K562 (cell line): ENCODE data around the gene ASXL2. TPM values are rescaled to one million over a fixed set of nuclear protein-coding genes. Genes with fewer than 3 reads are reported as not detected.

Experiments
- ATF3 ChIP-seq, 2 experiments: fragments of 450-650 bp in 1 of 2; sonication (generic) in 1 of 2; formaldehyde crosslinking in 1 of 2; IDR thresholded peaks in 1 of 2; conservative IDR thresholded peaks in 1 of 2; 2 replicates each; pipeline versions ENCODE4 v1.6.1 to v1.8.1; 2016 to 2023; ENCODE audit warnings: mild to moderate bottlenecking in 2 of 2, moderate library complexity in 2 of 2, inconsistent platforms in 1 of 2, missing genetic modification reagents in 1 of 2
- ATF6 ChIP-seq: sonication (generic); formaldehyde crosslinking; IDR thresholded peaks from 2 replicates; pipeline ENCODE4 v1.4.0; 2020; ENCODE audit warnings: mild to moderate bottlenecking, missing genetic modification reagents
- BDP1 ChIP-seq: IDR thresholded peaks from 3 replicates; pipeline ENCODE4 v1.6.1; 2011; ENCODE audit not compliant: insufficient read length, insufficient read depth
- CBX3 ChIP-seq, 2 experiments: IDR thresholded peaks; 1 replicate in 1 of 2; 2 replicates in 1 of 2; pipeline ENCODE4 v1.6.1; 2012; ENCODE audit warnings: inconsistent platforms in 2 of 2, low read length in 2 of 2, borderline replicate concordance in 1 of 2, control low read depth in 1 of 2
- CREB5 ChIP-seq: fragments of 250-450 bp; sonication (Bioruptor Pico); IDR thresholded peaks from 2 replicates; pipeline ENCODE4 v1.5.0; 2020; ENCODE audit warnings: mild to moderate bottlenecking
- E2F1 ChIP-seq: sonication (generic); formaldehyde crosslinking; IDR thresholded peaks from 2 replicates; pipeline ENCODE4 v1.8.1; 2023; ENCODE audit warnings: mild to moderate bottlenecking, missing genetic modification reagents, moderate library complexity
- E2F6 ChIP-seq, 2 experiments: IDR thresholded peaks; 2 replicates each; pipeline ENCODE4 v1.6.1; 2011; ENCODE audit warnings: borderline replicate concordance in 1 of 2, control low read depth in 1 of 2, low read depth in 1 of 2, low read length in 1 of 2, mild to moderate bottlenecking in 1 of 2, mixed read lengths in 1 of 2, moderate library complexity in 1 of 2; ENCODE audit not compliant: insufficient read depth in 1 of 2, insufficient read length in 1 of 2, poor library complexity in 1 of 2, severe bottlenecking in 1 of 2; ENCODE audit errors: extremely low read depth in 1 of 2
- EP300 ChIP-seq: IDR thresholded peaks from 2 replicates; pipeline ENCODE4 v1.6.1; 2012; ENCODE audit warnings: low read length, improper control_type of control experiment
- ETV1 ChIP-seq: fragments of 450-650 bp; conservative IDR thresholded peaks from 2 replicates; pipeline ENCODE4 v1.6.1; 2016; ENCODE audit warnings: missing genetic modification characterization, control low read depth, low read depth, missing compliant biosample characterization
- HDAC1 ChIP-seq, 2 experiments: fragments of 450-650 bp; IDR thresholded peaks; 2 replicates each; pipeline ENCODE4 v1.6.1; 2016 to 2017; ENCODE audit warnings: inconsistent platforms in 1 of 2, mild to moderate bottlenecking in 1 of 2, moderate library complexity in 1 of 2
- SMC3 ChIP-seq: conservative IDR thresholded peaks from 2 replicates; pipeline ENCODE4 v1.6.1; 2011; ENCODE audit warnings: low read depth, low read length, improper control_type of control experiment; ENCODE audit not compliant: insufficient read depth
- TGIF2 ChIP-seq: sonication (generic); formaldehyde crosslinking; IDR thresholded peaks from 2 replicates; pipeline ENCODE4 v1.8.1; 2022; ENCODE audit warnings: mild to moderate bottlenecking, missing genetic modification reagents, moderate library complexity
- ZKSCAN1 ChIP-seq: fragments of 150-350 bp; IDR thresholded peaks from 2 replicates; pipeline ENCODE4 v1.6.1; 2016; ENCODE audit warnings: low read depth, low read length
- ZNF280A ChIP-seq: fragments of 450-650 bp; IDR thresholded peaks from 2 replicates; pipeline ENCODE4 v1.6.1; 2018; ENCODE audit warnings: mild to moderate bottlenecking, low read depth; ENCODE audit not compliant: partially characterized antibody
- ZNF507 ChIP-seq: conservative IDR thresholded peaks from 2 replicates; pipeline ENCODE4 v1.6.1; 2017; ENCODE audit warnings: missing genetic modification characterization, missing compliant biosample characterization
- ZNF589 ChIP-seq: fragments of 200-800 bp; sonication (Bioruptor generic); IDR thresholded peaks from 2 replicates; pipeline ENCODE4 v1.6.1; 2016; ENCODE audit warnings: low read depth, missing genetic modification characterization, missing compliant biosample characterization
- ZNF766 ChIP-seq: fragments of 200-800 bp; sonication (Bioruptor generic); conservative IDR thresholded peaks from 2 replicates; pipeline ENCODE4 v1.6.1; 2016; ENCODE audit warnings: missing genetic modification characterization, missing compliant biosample characterization
- polyA plus RNA-seq, 8 experiments: library from polyadenylated mRNA; depleted of rRNA in 4 of 8; stranded (reverse) in 5 of 8; unstranded in 3 of 8; fragments of >200 nt; fragmentation: Nextera tagmentation in 2 of 8; fragmentation: Illumina TruSeq in 1 of 8; extraction: Ambion mirVana in 2 of 8; extraction: Trizol in 1 of 8; gene quantifications; 2 replicates each; pipeline versions ENCODE4 v1.2.1 to v1.2.3, GENCODE V29; 2011 to 2014; ENCODE audit warnings: inconsistent platforms in 1 of 8, missing spikeins in 1 of 8
- total RNA-seq, 7 experiments: library from RNA; depleted of rRNA in 6 of 7; stranded (reverse); fragments of >200 nt in 6 of 7; fragmentation: Illumina TruSeq in 2 of 7; extraction: Trizol in 2 of 7; gene quantifications; 2 replicates each; pipeline versions ENCODE4 v1.2.1 to v1.2.3, GENCODE V29; 2011 to 2021; ENCODE audit warnings: low replicate concordance in 1 of 7

The ASXL2 gene
- total and polyA plus RNA-seq, 9 of the 15 experiments (the other 6 are each of a cell fraction or from before 2014, with no cell fraction given): 2.2 to 25.9 (median 9.0) TPM

GRCh38 chr2:25878361-25879132 lies at the start of gene ASXL2 (continued):
- TF ChIP-seq E2F1: peak; percentile 66
- TF ChIP-seq ZKSCAN1: no peak
- 0 out of 2 replicates have a peak, but pooled peaks have one; percentile 78 for TF ChIP-seq ATF6
- TF ChIP-seq SMC3: no peak
- no peak for TF ChIP-seq ZNF507 (tag)
- TF ChIP-seq E2F6 (IDR thresholded peaks at IDR 0.05; ENCODE audit: borderline replicate concordance in 1 of 2, extremely low read depth in 1 of 2, insufficient read depth in 1 of 2, insufficient read length in 1 of 2, low read depth in 1 of 2, low read length in 1 of 2, poor library complexity in 1 of 2, severe bottlenecking in 1 of 2): peak; percentile 93 to 94
- TF ChIP-seq HDAC1 (IDR thresholded peaks at IDR 0.05): no peak
- peak; percentile 18; the same call in 1 of the 2 replicates for TF ChIP-seq EP300
- TF ChIP-seq ATF3 (IDR thresholded peaks at IDR 0.05): no peak
- peak; percentile 53; the same call in 1 of the 2 replicates for TF ChIP-seq ATF3 (CRISPR knock-in tag; conservative IDR thresholded peaks at IDR 0.05)
- no peak for TF ChIP-seq CREB5
- peak; percentile 79; the same call in 1 of the 2 replicates for TF ChIP-seq ZNF589 (CRISPR knock-in tag)
- no peak for TF ChIP-seq TGIF2 (CRISPR knock-in tag)
- TF ChIP-seq CBX3 (IDR thresholded peaks at IDR 0.05; ENCODE audit: borderline replicate concordance in 1 of 2, low read length in 2 of 2): peak in 1 of 2 experiments; percentile 70; a peak in 1 of 3 replicates
- peak; percentile 75 for TF ChIP-seq ETV1 (tag)
- TF ChIP-seq ZNF766 (CRISPR knock-in tag): peak; percentile 62; the same call in 1 of the 2 replicates
- no peak for TF ChIP-seq BDP1
- TF ChIP-seq ZNF280A: no peak
